SJSA1 (cell line): Measurements from ENCODE around the gene MMUT. TPM values are rescaled to one million over a fixed set of nuclear protein-coding genes. Genes with fewer than 3 reads are reported as not detected.

Source experiments
- DNase-seq, 2 experiments: peaks; one replicate each; pipeline ENCODE4 v3.0.0-alpha.2; 2015 to 2020; ENCODE audit warnings: low spot score in 2 of 2, low read depth in 1 of 2
- H3K27ac ChIP-seq: fragments of 250-450 bp; sonication (Bioruptor Pico); 2 replicates; pipeline ENCODE4 v1.5.1; 2020; ENCODE audit warnings: mild to moderate bottlenecking, moderate library complexity
- H3K27me3 ChIP-seq: fragments of 250-450 bp; sonication (Bioruptor Pico); replicated peaks from 2 replicates; pipeline ENCODE4 v1.5.1; 2020; ENCODE audit warnings: mild to moderate bottlenecking, moderate library complexity
- H3K36me3 ChIP-seq: fragments of 250-450 bp; sonication (Bioruptor Pico); 2 replicates; pipeline ENCODE4 v1.5.1; 2020; ENCODE audit warnings: mild to moderate bottlenecking
- H3K4me1 ChIP-seq: fragments of 250-450 bp; sonication (Bioruptor Pico); replicated peaks from 2 replicates; pipeline ENCODE4 v1.6.1; 2021; ENCODE audit warnings: mild to moderate bottlenecking
- H3K4me3 ChIP-seq: fragments of 250-450 bp; sonication (Bioruptor Pico); 2 replicates; pipeline ENCODE4 v1.5.1; 2020; ENCODE audit warnings: mild to moderate bottlenecking
- H3K9me3 ChIP-seq: fragments of 250-450 bp; sonication (Bioruptor Pico); replicated peaks from 2 replicates; pipeline ENCODE4 v1.5.1; 2020; ENCODE audit warnings: mild to moderate bottlenecking
- total RNA-seq: library from RNA; depleted of rRNA; stranded (reverse); fragments of >200 nt; shearing (Covaris generic); gene quantifications from 2 replicates; pipeline ENCODE4 v1.2.3, GENCODE V29; 2014

Gene MMUT
- total RNA-seq, 1 experiment from 2014 or later, result 10.3 TPM

DNA sequence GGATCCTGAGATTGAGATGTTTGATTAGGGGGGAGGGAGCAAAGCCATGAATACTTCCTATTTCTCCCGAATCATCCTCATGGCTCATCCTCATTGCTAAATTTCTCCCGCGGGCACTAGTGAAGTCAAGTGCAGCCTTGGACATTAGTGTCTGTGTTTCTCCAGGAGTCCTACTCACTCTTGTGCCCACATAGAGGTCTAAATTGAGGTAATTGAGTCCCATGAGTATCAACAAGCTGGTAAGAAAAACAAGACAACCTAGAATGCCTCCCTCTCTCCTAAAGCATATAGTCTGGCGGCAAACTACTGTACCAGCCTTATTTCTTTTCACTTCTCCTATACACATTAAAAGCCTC, 537 bp upstream of the MMUT start:
- H3K27ac ChIP-seq, result peak overlapping the region; percentile 77
- no peaks in the 10 kb centered on the region for H3K9me3 ChIP-seq
- no peaks in the 10 kb centered on the region for H3K36me3 ChIP-seq
- no peak for DNase-seq
- peak overlapping the region; percentile 63 for H3K4me3 ChIP-seq
- H3K27me3 ChIP-seq, result no peaks in the 10 kb centered on the region
- H3K4me1 ChIP-seq, result peaks cover 12% of the 10 kb centered on the region; the same call in 1 of the 2 replicates

DNA sequence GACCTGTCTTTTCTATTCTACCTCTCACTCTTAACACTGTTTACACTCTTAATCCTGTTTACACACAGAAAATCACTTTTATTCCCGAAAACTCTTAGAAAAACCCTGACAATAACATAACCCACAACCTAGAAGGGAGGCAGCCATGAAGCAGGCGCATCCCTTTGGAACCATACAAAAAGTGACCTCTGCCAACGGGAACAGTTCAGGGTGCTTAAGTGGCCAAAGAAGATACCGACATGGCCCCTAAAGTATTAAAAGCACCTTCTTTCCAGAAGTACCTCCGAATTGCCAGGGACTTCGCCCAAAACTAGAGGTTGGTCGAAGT, 490 bp downstream of the MMUT start:
- peak in 1 of 2 experiments; percentile 8 for DNase-seq
- H3K4me1 ChIP-seq, result peaks cover 12% of the 10 kb centered on the region; the same call in 1 of the 2 replicates
- H3K27ac ChIP-seq, result peak overlapping the region; percentile 77
- H3K27me3 ChIP-seq, result no peaks in the 10 kb centered on the region
- no peaks in the 10 kb centered on the region for H3K9me3 ChIP-seq
- H3K36me3 ChIP-seq, result no peaks in the 10 kb centered on the region
- H3K4me3 ChIP-seq, result peak overlapping the region; percentile 63

DNA sequence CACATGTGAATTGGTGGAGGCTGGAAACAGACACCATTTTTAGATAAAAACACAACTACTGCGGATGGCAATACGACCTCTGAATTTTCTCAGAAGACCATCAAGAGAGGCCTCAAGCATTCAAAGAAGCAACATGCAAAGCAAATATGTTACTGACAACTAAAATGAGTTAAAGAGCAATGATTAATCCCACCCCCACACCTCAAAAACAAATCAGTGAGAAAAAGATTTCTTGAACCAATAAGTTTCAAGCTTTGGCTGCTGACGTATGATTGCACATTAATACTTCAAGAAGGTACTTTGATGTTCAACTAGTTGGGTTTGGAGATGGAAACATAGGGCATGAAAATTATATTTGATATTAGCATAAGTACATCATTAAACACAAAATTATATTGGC, 982 bp downstream of the MMUT start:
- no peak for DNase-seq
- peak overlapping the region; percentile 63 for H3K4me3 ChIP-seq
- H3K9me3 ChIP-seq, result no peaks in the 10 kb centered on the region
- no peaks in the 10 kb centered on the region for H3K27me3 ChIP-seq
- peaks cover 12% of the 10 kb centered on the region; the same call in 1 of the 2 replicates for H3K4me1 ChIP-seq
- H3K27ac ChIP-seq, result no peak overlapping the region
- 0 out of 2 replicates have a peak, but pooled peaks cover under 1% of the 10 kb centered on the region for H3K36me3 ChIP-seq

- Histone ChIP-seq H3K4me3 (no peak overlapping the region), H3K9me3 (no peaks in the 10 kb centered on the region), H3K27me3 (no peaks in the 10 kb centered on the region), H3K36me3 (peaks cover 6% of the 10 kb centered on the region; the same call in 1 of the 2 replicates), H3K4me1 (peaks cover 4% of the 10 kb centered on the region; the same call in 1 of the 2 replicates), H3K27ac (no peak overlapping the region)
- DNase-seq, result no peak
These were observed 5.3 kb downstream of the MMUT start for GRCh38 chr6:49457771-49458170.

DNA sequence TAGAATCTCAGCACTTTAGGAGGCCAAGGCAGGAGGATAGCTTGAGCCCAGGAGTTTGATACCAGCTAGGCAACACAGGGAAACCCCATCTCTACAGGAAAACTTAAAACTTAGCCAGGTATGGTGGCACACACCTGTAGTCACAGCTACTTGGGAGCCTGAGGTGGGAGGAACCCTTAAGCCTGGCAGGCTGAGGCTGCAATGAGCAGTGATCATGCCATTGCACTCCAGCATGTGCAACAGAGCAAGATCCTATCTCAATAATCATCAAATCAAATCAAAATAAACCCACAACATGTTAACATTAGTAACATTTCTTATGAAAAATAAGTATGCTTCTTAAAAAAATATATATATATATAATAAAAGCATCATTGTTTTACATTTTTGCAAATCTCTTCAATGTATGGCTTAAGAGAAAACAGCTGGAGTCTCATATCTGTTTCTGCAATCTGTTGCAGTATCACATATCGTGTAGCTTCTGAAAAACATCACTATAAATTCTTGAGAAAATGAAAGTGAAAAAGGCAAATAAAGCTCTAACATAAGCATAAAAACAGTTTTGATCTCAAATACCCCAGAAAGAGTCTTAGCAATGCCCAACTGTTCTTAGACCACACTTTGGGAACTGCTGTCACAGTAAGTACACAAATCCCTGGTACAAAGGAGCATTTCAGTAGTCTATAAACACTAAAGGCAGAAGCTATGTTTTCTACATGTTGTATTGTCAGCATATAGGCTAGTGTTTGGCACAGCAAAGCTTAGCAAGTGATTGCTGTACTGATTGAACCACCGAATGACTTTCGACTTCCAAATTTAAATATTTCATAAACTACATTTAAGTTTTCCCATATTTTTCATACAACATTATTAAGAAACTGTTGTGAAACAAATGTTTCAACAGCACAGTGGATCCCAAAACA, 8.0 kb downstream of the MMUT start:
- peaks cover 6% of the 10 kb centered on the region; the same call in 1 of the 2 replicates for H3K36me3 ChIP-seq
- H3K27ac ChIP-seq, result no peak overlapping the region
- DNase-seq, result no peak
- no peaks in the 10 kb centered on the region for H3K27me3 ChIP-seq
- no peaks in the 10 kb centered on the region for H3K4me1 ChIP-seq
- H3K4me3 ChIP-seq, result no peak overlapping the region
- no peaks in the 10 kb centered on the region for H3K9me3 ChIP-seq

DNA sequence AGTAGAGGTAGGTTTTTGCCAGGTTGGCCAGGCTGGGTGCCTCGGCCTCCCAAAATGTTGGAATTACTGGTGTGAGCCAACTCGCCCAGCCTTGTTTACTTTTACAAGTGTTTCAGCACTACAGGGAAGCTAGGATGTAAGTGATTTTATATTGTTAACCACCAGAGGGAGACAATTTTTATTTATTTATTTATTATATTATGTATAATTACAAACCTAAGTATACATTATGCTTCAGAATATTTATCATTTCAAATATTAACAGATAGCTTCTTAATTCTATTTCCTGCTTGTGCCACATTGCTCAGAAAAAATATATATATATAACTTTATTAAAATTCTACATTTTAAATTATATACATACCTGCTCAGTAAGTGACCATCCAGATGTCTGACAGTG, 9.8 kb downstream of the MMUT start:
- Histone ChIP-seq H3K36me3 (peaks cover 17% of the 10 kb centered on the region), H3K4me1 (no peaks in the 10 kb centered on the region), H3K4me3 (no peak overlapping the region), H3K27ac (no peak overlapping the region), H3K27me3 (no peaks in the 10 kb centered on the region), H3K9me3 (no peaks in the 10 kb centered on the region)
- DNase-seq, result no peak

- H3K4me1 ChIP-seq, result no peaks in the 10 kb centered on the region
- no peaks in the 10 kb centered on the region for H3K27me3 ChIP-seq
- H3K27ac ChIP-seq, result no peak overlapping the region
- H3K4me3 ChIP-seq, result no peak overlapping the region
- no peak for DNase-seq
- no peaks in the 10 kb centered on the region for H3K9me3 ChIP-seq
- H3K36me3 ChIP-seq, result peaks cover 17% of the 10 kb centered on the region; the same call in 1 of the 2 replicates
These were observed 32.2 kb downstream of the MMUT start for GRCh38 chr6:49430866-49431265.

DNA sequence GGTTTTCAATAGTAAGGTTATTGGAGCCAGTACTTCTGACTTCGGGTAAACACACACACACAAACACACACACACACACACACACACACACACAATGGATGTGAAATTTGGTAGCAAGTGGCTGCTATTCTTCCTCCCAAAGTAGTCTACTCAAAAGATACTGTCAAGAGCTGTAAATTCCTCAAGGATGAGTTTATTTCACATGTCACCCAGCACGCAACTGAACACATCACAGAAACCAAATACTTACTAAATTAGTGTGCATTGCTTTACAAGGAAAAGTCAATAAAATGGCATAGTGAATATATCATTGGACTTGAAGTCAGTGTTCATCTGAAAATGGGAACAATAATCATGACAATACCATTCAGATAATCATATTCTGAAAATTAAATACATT, 32.9 kb downstream of the MMUT start:
- no peak for DNase-seq
- H3K4me1 ChIP-seq, result no peaks in the 10 kb centered on the region
- no peak overlapping the region for H3K4me3 ChIP-seq
- no peak overlapping the region for H3K27ac ChIP-seq
- H3K36me3 ChIP-seq, result peaks cover 13% of the 10 kb centered on the region; the same call in 1 of the 2 replicates
- H3K9me3 ChIP-seq, result no peaks in the 10 kb centered on the region
- H3K27me3 ChIP-seq, result no peaks in the 10 kb centered on the region

GRCh38 chr6:49423817-49424216, 39.2 kb downstream of the MMUT start:
- Histone ChIP-seq H3K9me3 (no peaks in the 10 kb centered on the region), H3K27ac (no peak overlapping the region), H3K36me3 (no peaks in the 10 kb centered on the region), H3K27me3 (no peaks in the 10 kb centered on the region), H3K4me3 (no peak overlapping the region), H3K4me1 (no peaks in the 10 kb centered on the region)
- no peak for DNase-seq

DNA sequence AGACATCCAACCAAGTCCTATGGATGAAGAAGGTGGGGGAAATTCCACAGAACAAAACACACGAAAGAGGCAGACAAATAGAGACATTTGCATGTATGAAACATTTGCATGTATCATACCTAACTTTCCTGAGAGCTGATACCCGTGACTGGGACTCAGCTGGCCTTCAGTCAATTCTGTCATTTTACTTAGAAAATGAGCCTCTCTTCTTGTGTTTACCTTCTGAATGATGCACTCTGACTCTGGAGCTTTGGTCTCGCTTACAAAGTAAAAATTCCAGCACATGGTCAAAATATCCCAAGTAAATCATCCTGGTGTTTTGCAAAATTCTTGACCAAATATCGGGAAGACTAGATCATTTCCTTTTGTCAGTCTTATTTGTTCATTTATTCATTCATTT, 46.9 kb downstream of the MMUT start:
- Histone ChIP-seq H3K9me3 (no peaks in the 10 kb centered on the region), H3K27me3 (0 out of 2 replicates have a peak, but pooled peaks cover 2% of the 10 kb centered on the region), H3K4me3 (no peak overlapping the region), H3K4me1 (no peaks in the 10 kb centered on the region), H3K27ac (no peak overlapping the region), H3K36me3 (no peaks in the 10 kb centered on the region)
- no peak for DNase-seq

GRCh38 chr6:49415358-49415757, 47.7 kb downstream of the MMUT start:
- no peaks in the 10 kb centered on the region for H3K4me1 ChIP-seq
- no peaks in the 10 kb centered on the region for H3K9me3 ChIP-seq
- no peak overlapping the region for H3K4me3 ChIP-seq
- no peaks in the 10 kb centered on the region for H3K36me3 ChIP-seq
- no peak for DNase-seq
- H3K27me3 ChIP-seq, result 0 out of 2 replicates have a peak, but pooled peaks cover 2% of the 10 kb centered on the region
- H3K27ac ChIP-seq, result no peak overlapping the region

DNA sequence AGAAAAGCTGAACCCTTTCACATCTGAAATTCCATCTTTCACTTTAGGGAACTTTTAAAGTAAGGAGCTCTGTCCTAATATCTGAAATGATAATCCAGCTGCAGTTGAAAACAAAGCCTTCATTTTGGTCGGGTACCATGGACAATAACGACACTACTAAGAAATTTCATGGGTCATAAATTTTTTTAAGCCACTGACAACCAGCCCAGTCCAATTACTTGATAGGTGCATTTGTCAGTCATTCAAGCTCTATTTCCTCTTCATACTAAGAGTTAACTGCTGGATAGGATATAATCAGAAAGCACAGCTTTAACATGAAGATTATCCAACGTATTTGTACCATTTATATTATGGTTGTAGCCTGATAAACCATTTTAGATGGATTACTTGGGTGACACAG, 52.5 kb downstream of the MMUT start:
- 0 out of 2 replicates have a peak, but pooled peaks cover 2% of the 10 kb centered on the region for H3K27me3 ChIP-seq
- no peak overlapping the region for H3K4me3 ChIP-seq
- H3K9me3 ChIP-seq, result no peaks in the 10 kb centered on the region
- DNase-seq, result no peak
- no peak overlapping the region for H3K27ac ChIP-seq
- H3K4me1 ChIP-seq, result no peaks in the 10 kb centered on the region
- no peaks in the 10 kb centered on the region for H3K36me3 ChIP-seq

DNA sequence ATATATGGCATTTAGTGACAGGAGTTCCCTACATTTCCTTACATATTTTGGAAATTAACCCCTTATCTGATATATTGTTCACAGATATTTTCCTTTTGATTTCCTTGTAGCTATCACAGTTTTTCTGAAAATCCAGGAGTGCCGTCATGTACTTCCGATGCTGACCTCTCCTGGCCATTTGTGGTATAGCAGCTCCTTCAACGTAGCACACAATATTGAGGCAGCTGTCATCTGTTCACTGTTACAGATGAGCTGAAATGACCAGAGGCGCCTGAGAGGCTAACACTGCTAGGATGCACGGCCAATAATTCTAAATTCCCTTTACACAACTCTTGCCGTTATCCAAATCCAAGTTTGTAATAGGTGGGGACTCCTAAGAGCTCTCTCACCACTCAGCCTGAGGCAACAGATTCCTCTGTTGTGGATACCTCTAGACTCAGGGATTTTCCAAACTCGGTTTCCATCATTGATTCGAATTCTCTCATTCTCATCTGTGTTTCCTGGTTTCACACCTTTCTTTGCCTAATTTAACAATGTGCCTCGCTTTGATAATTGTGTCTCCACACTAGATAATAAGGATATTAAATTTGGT, 53.0 kb downstream of the MMUT start:
- no peak overlapping the region for H3K27ac ChIP-seq
- H3K27me3 ChIP-seq, result no peaks in the 10 kb centered on the region
- H3K4me3 ChIP-seq, result no peak overlapping the region
- no peaks in the 10 kb centered on the region for H3K4me1 ChIP-seq
- H3K9me3 ChIP-seq, result no peaks in the 10 kb centered on the region
- no peaks in the 10 kb centered on the region for H3K36me3 ChIP-seq
- DNase-seq, result peak; percentile 29 to 59

- Histone ChIP-seq H3K27ac (no peak overlapping the region), H3K4me3 (no peak overlapping the region), H3K27me3 (no peaks in the 10 kb centered on the region; the same call in 1 of the 2 replicates), H3K9me3 (no peaks in the 10 kb centered on the region), H3K4me1 (no peaks in the 10 kb centered on the region), H3K36me3 (no peaks in the 10 kb centered on the region)
- DNase-seq, result no peak
These were observed 56.6 kb downstream of the MMUT start for GRCh38 chr6:49406250-49406970.
